ENCODE measurements around the gene PPP2R5B. TPM values are rescaled to one million over a fixed set of nuclear protein-coding genes. Genes with fewer than 3 reads are reported as not detected.
A peak's percentile ranks its signal among the peaks of the same experiment; 100 is the strongest.
"Not testable (repeated sequence)": the region's sequence is repeated elsewhere in the genome, so short reads cannot be mapped to it uniquely, and the experiment has no call there.

The PPP2R5B gene
- total RNA-seq, 1 experiment from 2014 or later: 30.6 TPM

- Histone ChIP-seq H3K36me3 (no peaks in the 10 kb centered on the region), H3K4me1 (replicated peaks) (0 out of 2 replicates have a peak, but pooled peaks cover 3% of the 10 kb centered on the region), H3K27me3 (replicated peaks) (peaks cover 28% of the 10 kb centered on the region), H3K27ac (no peak overlapping the region), H3K4me3 (no peak overlapping the region), H3K9me3 (replicated peaks) (peaks cover 5% of the 10 kb centered on the region; the same call in 1 of the 2 replicates)
- DNase-seq (ENCODE audit: low read depth in 1 of 2, low spot score in 2 of 2): no peak
Measured at GRCh38 chr11:64970731-64971151, 46.3 kb downstream of the PPP2R5B start.

- Histone ChIP-seq H3K4me3 (no peak within 1 kb of the TSS), H3K36me3 (no peaks in the 10 kb centered on the region), H3K4me1 (replicated peaks) (0 out of 2 replicates have a peak, but pooled peaks cover 3% of the 10 kb centered on the region), H3K9me3 (replicated peaks) (peaks cover 5% of the 10 kb centered on the region; the same call in 1 of the 2 replicates), H3K27ac (no peak within 1 kb of the TSS), H3K27me3 (replicated peaks) (peaks cover 24% of the 10 kb centered on the region)
- peak in 1 of 2 experiments; percentile 68 for DNase-seq (ENCODE audit: low read depth in 1 of 2, low spot score in 2 of 2)
Measured at GRCh38 chr11:64971421-64972233, 47.1 kb downstream of the PPP2R5B start, which contains the start of gene MAJIN. TSS of gene MAJIN (minus strand) at chr11:64972108. CDS start at chr11:64959405, 12,703 bp downstream.

- no peak for DNase-seq (ENCODE audit: low read depth in 1 of 2, low spot score in 2 of 2)
- no peaks in the 10 kb centered on the region for H3K36me3 ChIP-seq
- no peak overlapping the region for H3K4me3 ChIP-seq
- H3K4me1 ChIP-seq (replicated peaks): 0 out of 2 replicates have a peak, but pooled peaks cover 3% of the 10 kb centered on the region
- H3K9me3 ChIP-seq (replicated peaks): peaks cover 5% of the 10 kb centered on the region; the same call in 1 of the 2 replicates
- H3K27me3 ChIP-seq (replicated peaks): peaks cover 16% of the 10 kb centered on the region
- no peak overlapping the region for H3K27ac ChIP-seq
Measured at GRCh38 chr11:64974124-64974523, 49.6 kb downstream of the PPP2R5B start.

- Histone ChIP-seq H3K27me3 (replicated peaks) (peaks cover 20% of the 10 kb centered on the region), H3K36me3 (no peaks in the 10 kb centered on the region), H3K27ac (no peak overlapping the region), H3K4me3 (no peak overlapping the region), H3K4me1 (replicated peaks) (0 out of 2 replicates have a peak, but pooled peaks cover 3% of the 10 kb centered on the region), H3K9me3 (replicated peaks) (peaks cover 5% of the 10 kb centered on the region; the same call in 1 of the 2 replicates)
- DNase-seq (ENCODE audit: low read depth in 1 of 2, low spot score in 2 of 2): no peak
Measured at GRCh38 chr11:64976651-64977050, 52.2 kb downstream of the PPP2R5B start.

- not testable (repeated sequence) for DNase-seq (ENCODE audit: low read depth in 1 of 2, low spot score in 2 of 2); H3K36me3 ChIP-seq
Measured at GRCh38 chr11:64983339-64983738, 58.9 kb downstream of the PPP2R5B start.

More at GRCh38 chr11:64983339-64983738, 58.9 kb downstream of the PPP2R5B start:
- H3K27ac ChIP-seq; H3K4me1 ChIP-seq (replicated peaks); H3K4me3 ChIP-seq; H3K9me3 ChIP-seq (replicated peaks): not testable (repeated sequence)
- peaks cover 20% of the 10 kb centered on the region for H3K27me3 ChIP-seq (replicated peaks)

Other genes starting within 250 kb of the PPP2R5B start
- not detected in 2 replicates for gene NRXN2, start 201.5 kb upstream of the PPP2R5B start, total RNA-seq (2014; rRNA removed; shearing (Covaris generic))
- gene RASGRP2, start 180.5 kb upstream of the PPP2R5B start, total RNA-seq (2014; rRNA removed; shearing (Covaris generic)): 0.08 and 3.1 TPM in 2 replicates
- 0.45 TPM in 1 of 2 replicates, not detected in the other for gene PYGM, start 164.7 kb upstream of the PPP2R5B start, total RNA-seq (2014; rRNA removed; shearing (Covaris generic))
- 154 and 170 TPM in 2 replicates for gene SF1, start 146.1 kb upstream of the PPP2R5B start, total RNA-seq (2014; rRNA removed; shearing (Covaris generic))
- gene MAP4K2, start 121.5 kb upstream of the PPP2R5B start, total RNA-seq (2014; rRNA removed; shearing (Covaris generic)): 19.2 and 22.9 TPM in 2 replicates
- 13.8 and 22.0 TPM in 2 replicates for gene MEN1, start 114.1 kb upstream of the PPP2R5B start, total RNA-seq (2014; rRNA removed; shearing (Covaris generic))
- gene CDC42BPG, start 80.0 kb upstream of the PPP2R5B start, total RNA-seq (2014; rRNA removed; shearing (Covaris generic)): 0.03 TPM in 1 of 2 replicates, not detected in the other
- 75.2 and 85.7 TPM in 2 replicates for gene EHD1, start 46.1 kb upstream of the PPP2R5B start, total RNA-seq (2014; rRNA removed; shearing (Covaris generic))
- gene ATG2A, start 7.5 kb upstream of the PPP2R5B start, total RNA-seq (2014; rRNA removed; shearing (Covaris generic)): 22.5 and 23.2 TPM in 2 replicates
- gene GPHA2, start 11.2 kb downstream of the PPP2R5B start, total RNA-seq (2014; rRNA removed; shearing (Covaris generic)): not detected in 2 replicates
- gene MAJIN, start 47.4 kb downstream of the PPP2R5B start, total RNA-seq (2014; rRNA removed; shearing (Covaris generic)): not detected in 2 replicates
- not detected in 2 replicates for gene BATF2, start 72.3 kb downstream of the PPP2R5B start, total RNA-seq (2014; rRNA removed; shearing (Covaris generic))
- gene ARL2, start 89.5 kb downstream of the PPP2R5B start, total RNA-seq (2014; rRNA removed; shearing (Covaris generic)): 155 and 222 TPM in 2 replicates
- gene SNX15, start 102.8 kb downstream of the PPP2R5B start, total RNA-seq (2014; rRNA removed; shearing (Covaris generic)): 35.3 and 36.9 TPM in 2 replicates
- 35.8 and 69.9 TPM in 2 replicates for gene SAC3D1, start 116.5 kb downstream of the PPP2R5B start, total RNA-seq (2014; rRNA removed; shearing (Covaris generic))
- not detected in 2 replicates for gene NAALADL1, start 133.9 kb downstream of the PPP2R5B start, total RNA-seq (2014; rRNA removed; shearing (Covaris generic))
- 90.2 and 124 TPM in 2 replicates for gene CDCA5, start 159.4 kb downstream of the PPP2R5B start, total RNA-seq (2014; rRNA removed; shearing (Covaris generic))
- 63.7 and 91.9 TPM in 2 replicates for gene ZFPL1, start 159.5 kb downstream of the PPP2R5B start, total RNA-seq (2014; rRNA removed; shearing (Covaris generic))
- 387 and 508 TPM in 2 replicates for gene VPS51, start 171.5 kb downstream of the PPP2R5B start, total RNA-seq (2014; rRNA removed; shearing (Covaris generic))
- gene TM7SF2, start 187.2 kb downstream of the PPP2R5B start, total RNA-seq (2014; rRNA removed; shearing (Covaris generic)): 1.5 and 2.4 TPM in 2 replicates
- gene ZNHIT2, start 193.0 kb downstream of the PPP2R5B start, total RNA-seq (2014; rRNA removed; shearing (Covaris generic)): 22.8 and 42.1 TPM in 2 replicates
- gene FAU, start 197.4 kb downstream of the PPP2R5B start, total RNA-seq (2014; rRNA removed; shearing (Covaris generic)): 672 and 1,078 TPM in 2 replicates
- 113 and 138 TPM in 2 replicates for gene MRPL49, start 197.6 kb downstream of the PPP2R5B start, total RNA-seq (2014; rRNA removed; shearing (Covaris generic))
- 15.6 and 20.2 TPM in 2 replicates for gene SYVN1, start 209.8 kb downstream of the PPP2R5B start, total RNA-seq (2014; rRNA removed; shearing (Covaris generic))
- not detected in 2 replicates for gene SPDYC, start 245.5 kb downstream of the PPP2R5B start, total RNA-seq (2014; rRNA removed; shearing (Covaris generic))